ENCODE results near the gene ATP6AP1.

GRCh38 chrX:154470434-154470833, 42.0 kb downstream of the ATP6AP1 start:
- TF ChIP-seq, protein P1, sequence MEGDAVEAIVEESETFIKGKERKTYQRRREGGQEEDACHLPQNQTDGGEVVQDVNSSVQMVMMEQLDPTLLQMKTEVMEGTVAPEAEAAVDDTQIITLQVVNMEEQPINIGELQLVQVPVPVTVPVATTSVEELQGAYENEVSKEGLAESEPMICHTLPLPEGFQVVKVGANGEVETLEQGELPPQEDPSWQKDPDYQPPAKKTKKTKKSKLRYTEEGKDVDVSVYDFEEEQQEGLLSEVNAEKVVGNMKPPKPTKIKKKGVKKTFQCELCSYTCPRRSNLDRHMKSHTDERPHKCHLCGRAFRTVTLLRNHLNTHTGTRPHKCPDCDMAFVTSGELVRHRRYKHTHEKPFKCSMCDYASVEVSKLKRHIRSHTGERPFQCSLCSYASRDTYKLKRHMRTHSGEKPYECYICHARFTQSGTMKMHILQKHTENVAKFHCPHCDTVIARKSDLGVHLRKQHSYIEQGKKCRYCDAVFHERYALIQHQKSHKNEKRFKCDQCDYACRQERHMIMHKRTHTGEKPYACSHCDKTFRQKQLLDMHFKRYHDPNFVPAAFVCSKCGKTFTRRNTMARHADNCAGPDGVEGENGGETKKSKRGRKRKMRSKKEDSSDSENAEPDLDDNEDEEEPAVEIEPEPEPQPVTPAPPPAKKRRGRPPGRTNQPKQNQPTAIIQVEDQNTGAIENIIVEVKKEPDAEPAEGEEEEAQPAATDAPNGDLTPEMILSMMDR (conservative IDR thresholded peaks at IDR 0.05): no peak
- no peak for TF ChIP-seq EZH2 (IDR thresholded peaks at IDR 0.05; ENCODE audit: low read depth)
